Activated T-helper 17 cell treated with anti-CD3 and anti-CD28 coated beads, Interleukin-2, amount 50 U/mL, for 72 hours (primary cell): Measurements from ENCODE around the gene CCT8. TPM values are rescaled to one million over a fixed set of nuclear protein-coding genes. Genes with fewer than 3 reads are reported as not detected.
A peak's percentile ranks its signal among the peaks of the same experiment; 100 is the strongest.
"Not testable (repeated sequence)": the region's sequence is repeated elsewhere in the genome, so short reads cannot be mapped to it uniquely, and the experiment has no call there.

Experiments
- ATAC-seq: fragments of 150-1000 bp; cut with Tn5 transposase; replicated peaks from 2 replicates; pipeline ENCODE4 v1.10.0; 2021; ENCODE audit warnings: mild to moderate bottlenecking, moderate library complexity
- H3K27ac Mint-ChIP-seq: one replicate; pipeline ENCODE4 v1.8.0; 2022; ENCODE audit warnings: mixed read lengths
- H3K27me3 Mint-ChIP-seq: one replicate; pipeline ENCODE4 v1.8.0; 2022; ENCODE audit warnings: mixed read lengths
- H3K36me3 Mint-ChIP-seq: one replicate; pipeline ENCODE4 v1.8.0; 2022; ENCODE audit warnings: low read depth, mild to moderate bottlenecking, mixed read lengths
- H3K4me1 Mint-ChIP-seq: one replicate; pipeline ENCODE4 v1.8.0; 2022; ENCODE audit warnings: mixed read lengths
- H3K4me3 Mint-ChIP-seq: one replicate; pipeline ENCODE4 v1.8.0; 2022; ENCODE audit warnings: mild to moderate bottlenecking, mixed read lengths
- H3K9me3 Mint-ChIP-seq: one replicate; pipeline ENCODE4 v1.8.0; 2022; ENCODE audit warnings: mixed read lengths
- total RNA-seq, 2 donors: library from RNA; stranded (reverse); gene quantifications; one replicate each; pipeline ENCODE4 v1.2.3, GENCODE V29; 2022

CCT8 gene
- total RNA-seq, 2 donors from 2014 or later = 333 to 405 TPM

DNA sequence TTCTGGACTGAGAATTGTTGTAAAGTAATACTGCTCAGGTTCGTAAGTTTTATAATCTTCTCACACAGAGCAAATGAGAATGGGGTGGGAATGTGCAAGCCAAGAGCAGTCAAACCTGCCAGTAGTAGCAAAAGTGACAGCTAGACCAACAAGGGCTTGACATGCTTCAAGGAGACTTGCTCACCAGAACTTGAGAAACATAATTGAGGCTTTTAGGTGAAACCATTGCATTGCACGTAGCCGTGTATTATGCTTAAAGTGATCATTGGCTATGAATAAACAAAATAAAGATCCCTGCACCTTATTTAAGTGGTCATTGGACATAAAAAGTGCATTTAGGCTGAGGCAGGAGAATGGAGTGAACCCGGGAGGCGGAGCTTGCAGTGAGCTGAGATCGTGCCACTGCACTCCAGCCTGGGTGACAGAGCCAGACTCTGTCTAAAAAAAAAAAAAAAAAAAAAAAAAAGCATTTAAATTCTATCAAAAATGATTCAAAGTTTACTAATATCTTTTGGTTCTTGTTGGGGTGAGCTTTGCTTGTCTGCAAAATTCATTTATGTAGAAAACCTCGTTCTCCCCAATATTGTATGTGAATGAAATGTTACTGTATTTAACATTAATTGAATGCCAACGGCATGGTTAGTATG lies 11.8 kb upstream of the CCT8 start:
- no peaks in the 10 kb centered on the region for H3K27me3 Mint-ChIP-seq
- peaks cover 20% of the 10 kb centered on the region for H3K36me3 Mint-ChIP-seq
- H3K27ac Mint-ChIP-seq = no peak overlapping the region
- H3K9me3 Mint-ChIP-seq = no peaks in the 10 kb centered on the region
- H3K4me3 Mint-ChIP-seq = no peak overlapping the region
- H3K4me1 Mint-ChIP-seq = peaks cover 14% of the 10 kb centered on the region
- ATAC-seq = no peak

DNA sequence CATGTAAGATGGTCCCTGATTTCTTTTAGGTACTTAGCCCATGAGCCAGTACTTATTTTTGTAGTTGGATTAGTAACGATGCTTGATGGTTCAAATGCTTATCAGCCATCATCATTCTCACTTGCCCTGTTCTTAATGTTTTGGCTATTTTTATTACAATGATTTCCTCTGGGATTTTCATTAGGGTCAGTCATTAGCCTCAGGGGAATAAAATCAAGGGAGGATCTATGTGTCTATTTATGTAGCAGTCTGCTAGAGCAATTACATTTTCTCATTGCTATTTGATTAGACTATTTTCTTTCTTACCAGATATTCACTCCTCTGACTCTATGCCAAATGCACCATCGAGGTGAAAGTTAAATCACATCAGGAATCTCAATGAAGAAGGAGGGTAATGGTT lies 10.9 kb upstream of the CCT8 start:
- no peak for ATAC-seq
- Mint-ChIP-seq H3K27me3 (no peaks in the 10 kb centered on the region), H3K4me3 (no peak overlapping the region), H3K9me3 (no peaks in the 10 kb centered on the region), H3K27ac (no peak overlapping the region), H3K4me1 (peaks cover 12% of the 10 kb centered on the region), H3K36me3 (peaks cover 20% of the 10 kb centered on the region)

GRCh38 chr21:29083306-29083705 lies 9.9 kb upstream of the CCT8 start:
- no peak overlapping the region for H3K27ac Mint-ChIP-seq
- no peak for ATAC-seq
- peaks cover 19% of the 10 kb centered on the region for H3K4me1 Mint-ChIP-seq
- no peaks in the 10 kb centered on the region for H3K9me3 Mint-ChIP-seq
- no peak overlapping the region for H3K4me3 Mint-ChIP-seq
- H3K36me3 Mint-ChIP-seq = peaks cover 20% of the 10 kb centered on the region
- no peaks in the 10 kb centered on the region for H3K27me3 Mint-ChIP-seq

GRCh38 chr21:29082046-29082815 lies 8.8 kb upstream of the CCT8 start:
- no peak overlapping the region for H3K4me3 Mint-ChIP-seq
- ATAC-seq = no peak
- H3K9me3 Mint-ChIP-seq = no peaks in the 10 kb centered on the region
- peaks cover 19% of the 10 kb centered on the region for H3K4me1 Mint-ChIP-seq
- H3K27ac Mint-ChIP-seq = peak overlapping the region; percentile 12
- H3K27me3 Mint-ChIP-seq = no peaks in the 10 kb centered on the region
- peaks cover 18% of the 10 kb centered on the region for H3K36me3 Mint-ChIP-seq

DNA sequence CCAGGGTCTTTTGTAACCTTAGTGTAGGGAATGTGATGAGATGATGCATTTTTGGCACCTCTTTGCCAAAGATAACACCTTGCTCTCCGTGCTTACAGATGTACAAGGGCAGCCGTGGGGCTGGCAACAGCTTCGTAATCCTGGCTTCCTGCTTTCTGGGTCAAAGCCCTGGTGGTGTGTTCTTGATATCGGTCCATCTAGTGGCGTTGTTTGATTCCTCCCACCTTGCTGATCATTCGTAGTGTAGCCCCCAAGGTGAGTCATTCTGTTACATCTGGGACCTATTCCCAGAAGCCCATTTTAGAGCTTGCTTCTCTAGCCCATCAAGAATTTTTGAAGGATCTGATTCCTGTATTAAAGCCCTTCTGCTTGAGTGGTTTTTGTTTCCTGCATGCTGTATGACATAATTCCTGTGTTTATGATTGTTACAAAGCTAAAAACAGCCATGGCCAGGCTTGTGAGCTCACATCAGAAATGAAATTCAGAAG lies 7.0 kb upstream of the CCT8 start:
- Mint-ChIP-seq H3K9me3 (peaks cover 3% of the 10 kb centered on the region), H3K4me3 (peak overlapping the region; percentile 75), H3K27ac (peak overlapping the region; percentile 92), H3K36me3 (peaks cover under 1% of the 10 kb centered on the region), H3K27me3 (no peaks in the 10 kb centered on the region), H3K4me1 (peaks cover 29% of the 10 kb centered on the region)
- no peak for ATAC-seq

- peak; percentile 74 for ATAC-seq
- H3K4me1 Mint-ChIP-seq = peaks cover 31% of the 10 kb centered on the region
- H3K27me3 Mint-ChIP-seq = no peaks in the 10 kb centered on the region
- H3K27ac Mint-ChIP-seq = peak overlapping the region; percentile 92
- H3K4me3 Mint-ChIP-seq = peak overlapping the region; percentile 75
- peaks cover 4% of the 10 kb centered on the region for H3K9me3 Mint-ChIP-seq
- no peaks in the 10 kb centered on the region for H3K36me3 Mint-ChIP-seq
These were observed 5.7 kb upstream of the CCT8 start for GRCh38 chr21:29078869-29079767.

DNA sequence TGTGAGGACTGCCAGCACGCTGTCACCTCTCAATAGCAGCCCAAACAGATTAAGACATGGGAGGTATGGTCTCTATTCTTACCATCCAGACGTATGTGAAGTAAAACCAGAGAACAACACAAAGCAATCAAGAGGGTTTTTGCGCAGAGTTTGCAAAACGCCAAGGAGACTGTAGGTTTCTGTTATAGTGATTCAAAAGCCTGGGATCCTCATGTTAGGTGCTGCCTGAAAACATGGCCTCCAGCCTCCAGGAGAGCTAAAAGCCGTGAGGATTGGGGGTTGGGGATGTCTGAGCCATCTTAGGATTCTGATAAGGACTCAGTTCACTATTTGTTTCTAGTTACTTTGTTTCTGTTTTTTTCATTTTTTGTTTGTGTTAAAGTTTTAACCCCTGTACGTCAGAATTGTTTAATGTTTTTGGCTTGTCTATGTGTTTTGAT lies 4.2 kb upstream of the CCT8 start:
- H3K27me3 Mint-ChIP-seq = no peaks in the 10 kb centered on the region
- H3K4me1 Mint-ChIP-seq = peaks cover 28% of the 10 kb centered on the region
- no peak for ATAC-seq
- peaks cover 4% of the 10 kb centered on the region for H3K9me3 Mint-ChIP-seq
- H3K36me3 Mint-ChIP-seq = peaks cover 11% of the 10 kb centered on the region
- peak overlapping the region; percentile 75 for H3K4me3 Mint-ChIP-seq
- peak overlapping the region; percentile 92 for H3K27ac Mint-ChIP-seq

- Mint-ChIP-seq H3K36me3 (peaks cover 17% of the 10 kb centered on the region), H3K4me1 (peaks cover 35% of the 10 kb centered on the region), H3K4me3 (peak overlapping the region; percentile 75), H3K27ac (peak overlapping the region; percentile 92)
- not testable (repeated sequence) for H3K9me3 Mint-ChIP-seq, ATAC-seq, H3K27me3 Mint-ChIP-seq
These were observed 3.5 kb upstream of the CCT8 start for GRCh38 chr21:29076731-29077640.

DNA sequence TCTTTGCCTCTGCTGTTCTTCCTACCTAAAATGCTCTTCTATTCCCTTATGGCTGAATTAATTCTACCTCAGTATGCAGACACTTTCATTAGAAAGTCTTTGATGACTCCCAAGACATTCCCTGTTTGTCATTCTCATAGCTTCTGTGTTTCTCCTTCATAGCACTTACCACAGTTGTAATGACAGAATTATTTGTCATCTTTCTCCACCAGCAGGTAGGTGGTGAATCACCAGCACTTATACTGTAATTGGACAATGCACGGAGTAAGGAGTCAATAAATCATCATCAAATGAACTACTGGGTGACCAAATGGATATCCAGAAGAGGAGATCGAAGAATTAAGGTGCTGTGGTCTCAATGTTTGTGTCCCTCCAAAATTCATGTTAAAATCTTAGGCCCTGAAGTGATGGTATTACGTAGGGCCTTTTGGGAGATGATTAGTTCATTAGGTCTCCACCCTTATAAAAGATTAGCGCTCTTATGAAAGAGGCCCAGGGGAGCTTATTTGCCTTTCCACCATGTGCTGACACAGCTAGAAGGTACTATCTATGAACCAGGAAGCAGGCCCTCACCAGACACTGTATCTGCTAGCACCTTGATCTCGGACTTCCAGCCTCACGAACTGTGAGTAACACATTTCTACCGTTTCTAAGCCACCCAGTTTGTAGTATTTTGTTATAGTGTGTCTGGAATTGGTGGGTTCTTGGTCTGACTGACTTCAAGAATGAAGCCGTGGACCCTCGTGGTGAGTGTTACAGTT lies 2.4 kb upstream of the CCT8 start:
- Mint-ChIP-seq H3K27ac (peak overlapping the region; percentile 92), H3K36me3 (peaks cover 28% of the 10 kb centered on the region), H3K9me3 (peaks cover 4% of the 10 kb centered on the region), H3K4me3 (peak overlapping the region; percentile 75), H3K27me3 (no peaks in the 10 kb centered on the region), H3K4me1 (peaks cover 41% of the 10 kb centered on the region)
- peak; percentile 34 for ATAC-seq

GRCh38 chr21:29074783-29075182 lies 1.3 kb upstream of the CCT8 start:
- H3K27me3 Mint-ChIP-seq = no peaks in the 10 kb centered on the region
- no peak overlapping the region for H3K27ac Mint-ChIP-seq
- no peak for ATAC-seq
- H3K4me1 Mint-ChIP-seq = peaks cover 38% of the 10 kb centered on the region
- peaks cover 4% of the 10 kb centered on the region for H3K9me3 Mint-ChIP-seq
- peak overlapping the region; percentile 51 for H3K4me3 Mint-ChIP-seq
- peaks cover 39% of the 10 kb centered on the region for H3K36me3 Mint-ChIP-seq

GRCh38 chr21:29074007-29074376 lies 544 bp upstream of the CCT8 start:
- H3K36me3 Mint-ChIP-seq = peaks cover 47% of the 10 kb centered on the region
- H3K27ac Mint-ChIP-seq = peak overlapping the region; percentile 100
- peaks cover 33% of the 10 kb centered on the region for H3K4me1 Mint-ChIP-seq
- peak overlapping the region; percentile 100 for H3K4me3 Mint-ChIP-seq
- peak; percentile 25 for ATAC-seq
- peaks cover 4% of the 10 kb centered on the region for H3K9me3 Mint-ChIP-seq
- H3K27me3 Mint-ChIP-seq = no peaks in the 10 kb centered on the region

DNA sequence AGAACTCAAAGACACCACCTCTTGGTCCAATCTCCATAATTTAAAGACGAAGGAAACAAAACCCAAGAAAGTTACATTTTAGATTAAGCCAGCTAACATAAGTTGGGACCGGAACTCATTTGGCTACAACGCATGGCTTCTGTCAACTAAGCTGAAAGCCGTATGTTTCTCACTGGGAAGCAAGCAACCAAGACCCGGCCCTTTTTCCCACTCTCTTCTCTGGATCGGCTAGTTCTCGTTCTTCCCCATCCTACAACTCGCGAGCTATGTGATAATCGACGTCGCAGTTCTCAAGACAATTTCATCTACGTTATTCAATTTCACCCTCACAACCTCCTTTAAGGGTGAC lies 601 bp downstream of the CCT8 start:
- H3K36me3 Mint-ChIP-seq = peaks cover 59% of the 10 kb centered on the region
- no peaks in the 10 kb centered on the region for H3K27me3 Mint-ChIP-seq
- H3K9me3 Mint-ChIP-seq = peaks cover 4% of the 10 kb centered on the region
- peak overlapping the region; percentile 100 for H3K4me3 Mint-ChIP-seq
- ATAC-seq = no peak
- peaks cover 29% of the 10 kb centered on the region for H3K4me1 Mint-ChIP-seq
- peak overlapping the region; percentile 100 for H3K27ac Mint-ChIP-seq

DNA sequence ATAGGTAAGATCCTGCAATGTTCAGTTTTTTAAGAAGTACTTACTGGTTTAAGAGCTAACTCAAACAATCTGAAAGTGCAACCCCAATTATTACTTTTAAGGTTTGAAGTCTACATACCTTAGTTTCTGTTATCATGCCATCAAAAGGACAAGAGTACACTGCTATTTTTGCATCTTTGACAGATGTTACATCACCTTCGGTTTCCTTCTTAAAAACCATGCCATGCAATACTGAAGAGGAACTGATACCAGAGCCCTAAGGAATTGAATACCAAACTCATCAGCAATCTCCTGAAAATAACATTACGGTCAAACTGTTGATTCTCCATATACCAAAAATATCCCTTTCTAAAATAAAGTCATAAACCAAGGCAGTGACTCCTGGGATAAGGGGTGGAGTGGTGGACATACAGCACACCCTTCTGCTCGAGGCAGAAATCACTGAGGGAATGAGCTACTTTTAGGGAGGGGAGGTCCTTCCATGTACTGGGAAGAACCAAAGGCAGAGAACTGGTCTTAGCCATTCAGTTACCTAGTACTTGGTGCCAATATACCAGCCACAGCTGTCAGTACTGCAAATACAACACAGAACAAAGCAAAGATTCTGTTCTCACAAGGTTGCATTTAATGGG lies 8.5 kb downstream of the CCT8 start:
- Mint-ChIP-seq H3K27me3 (no peaks in the 10 kb centered on the region), H3K4me1 (peaks cover 4% of the 10 kb centered on the region), H3K4me3 (no peak overlapping the region), H3K27ac (no peak overlapping the region), H3K9me3 (no peaks in the 10 kb centered on the region), H3K36me3 (peaks cover 100% of the 10 kb centered on the region)
- ATAC-seq = no peak
